ENCODE results near the gene SERPING1.

DNA sequence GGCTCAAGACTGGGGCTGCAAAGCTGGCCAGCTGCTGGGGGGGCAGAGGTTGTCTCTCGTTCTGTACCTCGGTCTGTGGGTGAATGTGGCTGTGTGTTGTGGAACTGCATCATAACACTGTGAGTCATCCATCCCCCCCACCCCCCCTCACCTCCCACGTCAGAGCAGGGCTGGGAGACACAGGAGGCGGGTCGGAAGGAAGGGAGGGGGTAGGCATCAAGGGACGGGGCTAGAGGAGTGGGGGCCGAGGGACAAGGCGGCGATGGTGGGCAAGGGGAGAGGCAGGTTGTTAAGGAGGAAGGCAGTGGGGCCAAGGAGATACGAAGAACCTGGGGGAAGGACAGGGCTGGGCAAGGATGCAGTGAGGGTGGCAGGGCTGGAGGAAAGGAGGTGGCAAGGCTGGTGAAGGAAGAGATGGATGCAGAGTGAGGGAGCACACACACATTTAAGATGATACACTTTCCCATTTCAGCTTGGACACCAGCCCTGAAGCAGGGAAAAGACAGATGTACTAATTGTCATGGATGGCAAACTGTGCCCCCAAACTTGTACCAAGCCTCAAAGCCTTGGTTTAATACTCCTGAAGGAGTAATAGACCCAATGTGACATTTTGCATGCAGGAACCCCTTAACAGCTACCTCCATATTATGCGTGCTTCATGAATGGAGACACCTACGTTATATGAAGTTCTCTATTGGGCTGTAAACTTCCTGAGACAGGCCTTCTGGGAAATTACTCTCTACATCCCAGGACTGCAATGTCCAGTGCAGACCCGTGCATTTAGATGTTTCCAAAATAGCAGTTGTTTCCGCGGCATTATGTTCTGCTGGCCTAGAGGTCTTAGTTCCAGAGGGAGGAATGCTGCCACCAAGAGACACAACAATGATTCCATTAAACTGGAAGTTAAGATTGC, 52.6 kb downstream of the SERPING1 start, which contains the start of gene YPEL4:
- TF ChIP-seq, protein P1, sequence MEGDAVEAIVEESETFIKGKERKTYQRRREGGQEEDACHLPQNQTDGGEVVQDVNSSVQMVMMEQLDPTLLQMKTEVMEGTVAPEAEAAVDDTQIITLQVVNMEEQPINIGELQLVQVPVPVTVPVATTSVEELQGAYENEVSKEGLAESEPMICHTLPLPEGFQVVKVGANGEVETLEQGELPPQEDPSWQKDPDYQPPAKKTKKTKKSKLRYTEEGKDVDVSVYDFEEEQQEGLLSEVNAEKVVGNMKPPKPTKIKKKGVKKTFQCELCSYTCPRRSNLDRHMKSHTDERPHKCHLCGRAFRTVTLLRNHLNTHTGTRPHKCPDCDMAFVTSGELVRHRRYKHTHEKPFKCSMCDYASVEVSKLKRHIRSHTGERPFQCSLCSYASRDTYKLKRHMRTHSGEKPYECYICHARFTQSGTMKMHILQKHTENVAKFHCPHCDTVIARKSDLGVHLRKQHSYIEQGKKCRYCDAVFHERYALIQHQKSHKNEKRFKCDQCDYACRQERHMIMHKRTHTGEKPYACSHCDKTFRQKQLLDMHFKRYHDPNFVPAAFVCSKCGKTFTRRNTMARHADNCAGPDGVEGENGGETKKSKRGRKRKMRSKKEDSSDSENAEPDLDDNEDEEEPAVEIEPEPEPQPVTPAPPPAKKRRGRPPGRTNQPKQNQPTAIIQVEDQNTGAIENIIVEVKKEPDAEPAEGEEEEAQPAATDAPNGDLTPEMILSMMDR (IDR thresholded peaks at IDR 0.05): no peak
- TF ChIP-seq POLR2A (IDR thresholded peaks at IDR 0.05): no peak
